GM19395 (cell line): ENCODE data around the gene FSTL5.
A peak's percentile ranks its signal among the peaks of the same experiment; 100 is the strongest.

Source experiments
- ATAC-seq: cut with Tn5 transposase; IDR thresholded peaks from one replicate; pipeline ENCODE4 v1.9.1; 2021; ENCODE audit warnings: mild to moderate bottlenecking, moderate library complexity; ENCODE audit not compliant: unreplicated experiment

The FSTL5 gene

DNA sequence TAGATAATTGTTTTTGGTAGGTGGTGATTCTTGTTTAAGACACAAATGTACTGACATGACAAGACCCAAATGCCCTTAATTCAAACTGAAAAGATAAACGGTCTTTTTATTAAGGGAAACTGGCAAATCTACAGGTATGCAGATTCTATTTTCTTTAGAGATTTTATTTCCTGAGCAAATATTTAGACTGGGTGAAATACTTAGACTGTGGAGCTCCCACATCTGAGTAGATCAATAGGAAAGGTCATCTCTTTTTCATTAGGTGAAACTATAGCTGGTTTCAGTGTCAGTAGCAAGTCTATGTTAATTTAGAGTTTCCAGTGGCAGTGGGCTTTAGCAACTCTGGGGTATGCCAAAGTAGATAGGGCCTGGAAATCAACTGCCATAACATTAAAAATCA is 446.7 kb downstream of the FSTL5 start:
- ATAC-seq, result no peak

DNA sequence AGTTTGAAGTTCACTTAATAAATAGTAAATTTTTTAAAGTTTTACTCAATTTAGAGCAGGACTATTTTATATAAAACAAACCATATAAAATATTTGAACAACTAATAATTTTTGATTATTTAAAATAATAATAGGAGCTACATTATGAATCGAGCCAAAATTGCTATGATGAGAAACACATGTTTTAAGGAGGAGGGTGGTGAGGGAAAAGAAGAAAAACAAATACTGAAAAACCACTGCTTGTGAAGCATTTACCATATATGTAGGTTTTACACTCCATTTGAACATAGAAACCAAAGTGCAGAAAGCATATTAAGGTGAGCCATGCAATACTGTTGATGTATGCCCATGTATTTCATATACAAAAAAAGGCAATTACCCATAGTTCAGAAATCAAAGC is 448.9 kb downstream of the FSTL5 start:
- no peak for ATAC-seq

DNA sequence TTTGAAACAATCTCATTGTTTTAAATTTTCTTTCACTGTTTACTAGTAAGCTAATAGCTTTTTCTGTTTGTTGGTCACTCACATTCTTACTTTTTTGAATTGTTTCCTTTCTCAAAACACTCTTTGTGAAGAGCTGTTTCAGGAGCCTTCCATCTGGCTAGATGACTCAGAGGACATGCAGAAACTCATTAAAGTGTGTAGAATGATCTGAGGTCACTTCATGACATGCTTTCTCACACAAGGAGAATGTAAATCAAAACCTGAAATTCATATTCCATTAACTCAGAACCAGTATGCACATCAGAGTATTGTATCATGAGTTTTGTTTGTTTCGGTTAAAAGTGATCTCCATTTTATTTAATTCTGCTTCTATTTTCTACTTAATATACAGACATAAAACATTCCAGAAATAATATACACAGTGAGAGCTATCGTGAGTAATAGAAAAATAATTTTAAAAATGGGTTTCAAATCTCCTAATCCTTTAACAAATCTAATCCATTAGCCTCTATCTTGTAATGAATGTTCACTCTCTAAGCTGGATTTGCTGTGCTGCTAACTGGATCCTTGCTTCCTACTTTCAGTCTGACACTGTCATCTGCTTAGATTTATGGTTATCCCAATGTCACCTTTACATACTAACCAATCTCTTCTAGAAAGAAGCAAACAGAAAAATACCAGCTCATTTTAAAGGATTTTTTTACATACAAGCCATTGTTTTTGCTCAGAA is 449.6 kb downstream of the FSTL5 start:
- ATAC-seq, result no peak

DNA sequence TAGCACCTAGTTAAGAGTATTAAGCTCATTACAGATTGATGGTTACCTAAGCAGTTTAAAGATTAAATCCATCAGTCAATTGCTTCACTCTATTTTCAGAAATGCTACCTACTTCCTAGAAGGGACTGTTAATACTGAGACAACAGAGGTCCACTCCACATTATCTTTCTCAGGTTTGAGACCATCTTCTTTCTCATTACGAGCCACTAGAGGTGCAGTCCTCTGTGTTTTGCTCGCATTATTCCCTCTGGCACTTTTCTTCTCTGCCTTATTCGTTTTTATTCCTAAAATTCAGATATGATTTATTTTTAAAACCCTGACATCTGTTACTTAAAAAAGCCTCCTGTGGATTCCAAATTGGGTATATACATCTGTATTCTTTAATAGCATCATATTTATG is 459.1 kb downstream of the FSTL5 start:
- ATAC-seq, result no peak

DNA sequence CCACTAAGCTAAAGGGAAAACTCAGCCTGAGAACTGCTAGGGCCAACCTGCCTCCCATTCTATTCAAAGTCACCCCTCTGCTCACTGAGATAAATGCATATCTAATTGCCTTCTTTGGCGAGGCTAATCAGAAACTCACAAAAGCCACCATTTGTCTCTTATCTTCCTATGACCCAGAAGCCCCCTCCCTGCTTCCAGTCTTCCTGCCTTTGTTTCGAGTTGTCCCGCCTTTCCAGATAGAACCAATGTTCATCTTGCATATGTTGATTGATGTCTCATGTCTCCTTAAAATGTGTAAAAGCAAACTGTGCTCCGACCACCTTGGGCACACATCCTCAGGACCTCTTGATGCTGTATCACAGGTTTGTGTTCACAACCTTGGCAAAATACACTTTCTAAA is 459.8 kb downstream of the FSTL5 start:
- no peak for ATAC-seq

DNA sequence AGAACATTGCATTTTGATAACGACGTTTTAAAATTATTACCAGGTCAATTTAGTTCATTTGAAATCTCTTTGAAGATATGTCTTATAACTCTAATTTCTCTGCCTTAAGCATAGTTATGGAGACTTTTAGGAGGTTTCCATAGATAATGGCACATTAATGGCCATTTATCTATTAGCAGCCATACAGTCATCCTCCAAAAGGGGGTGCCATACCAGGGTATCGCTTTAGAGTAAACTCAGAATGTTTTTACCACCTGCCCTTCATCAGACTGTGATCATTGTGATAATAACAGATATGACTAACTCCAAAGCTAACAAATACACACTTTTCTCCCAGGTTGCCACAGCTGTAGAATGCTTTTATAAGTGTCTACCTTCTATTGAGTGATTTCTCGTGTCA is 461.5 kb downstream of the FSTL5 start:
- ATAC-seq, result no peak

DNA sequence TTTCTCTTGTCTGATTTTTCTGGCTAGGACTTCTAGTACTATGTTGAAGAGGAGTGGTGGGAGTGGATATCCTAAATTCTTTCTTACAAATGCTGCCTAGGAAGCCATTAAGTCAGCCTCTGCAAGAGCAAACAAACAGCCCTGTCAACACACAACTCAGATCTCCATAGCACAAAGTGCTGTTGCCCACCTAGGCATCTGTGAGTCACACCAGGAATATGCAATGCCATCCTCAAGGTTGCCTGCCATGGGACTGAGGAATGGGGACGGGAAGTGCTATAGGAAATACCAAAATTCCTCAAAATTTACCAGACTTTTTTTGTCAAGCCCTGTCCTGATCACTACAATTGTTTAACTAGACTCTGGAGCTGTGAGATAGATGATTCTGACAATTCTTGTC is 466.9 kb downstream of the FSTL5 start:
- ATAC-seq, result no peak

DNA sequence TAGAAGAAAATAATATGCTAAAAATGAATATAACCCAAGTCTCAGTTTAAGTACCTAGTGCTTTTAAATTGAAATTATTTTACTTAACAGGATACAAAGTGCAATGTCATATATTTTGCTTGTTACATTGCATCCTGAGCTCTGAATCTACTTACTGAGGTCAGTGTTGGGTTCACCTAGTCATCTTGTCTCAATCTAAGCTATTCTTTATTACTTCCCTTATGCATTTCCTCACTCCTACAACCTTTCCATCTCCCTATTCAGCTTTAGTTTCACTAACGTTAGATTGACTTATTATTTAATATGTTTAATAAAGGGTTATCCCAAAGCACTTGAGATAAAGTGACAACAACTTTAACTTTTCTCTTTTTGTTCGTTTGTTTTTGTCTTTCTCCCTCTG is 483.7 kb downstream of the FSTL5 start:
- no peak for ATAC-seq

DNA sequence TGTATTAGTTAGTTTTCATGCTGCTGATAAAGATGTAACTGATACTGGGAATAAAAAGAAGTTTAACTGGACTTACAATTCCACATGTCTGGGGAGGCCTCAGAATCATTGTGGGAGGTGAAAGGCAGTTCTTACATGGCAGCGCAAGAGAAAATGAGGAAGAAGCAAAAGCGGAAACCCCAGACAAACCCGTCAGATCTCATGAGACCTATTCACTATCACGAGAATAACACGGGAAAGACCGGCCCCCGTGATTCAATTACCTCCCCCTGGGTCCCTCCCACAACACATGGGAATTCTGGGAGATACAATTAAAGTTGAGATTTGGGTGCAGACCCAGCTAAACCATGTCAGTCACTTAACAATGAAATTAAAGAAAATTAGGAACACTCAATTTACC is 499.1 kb downstream of the FSTL5 start:
- no peak for ATAC-seq

DNA sequence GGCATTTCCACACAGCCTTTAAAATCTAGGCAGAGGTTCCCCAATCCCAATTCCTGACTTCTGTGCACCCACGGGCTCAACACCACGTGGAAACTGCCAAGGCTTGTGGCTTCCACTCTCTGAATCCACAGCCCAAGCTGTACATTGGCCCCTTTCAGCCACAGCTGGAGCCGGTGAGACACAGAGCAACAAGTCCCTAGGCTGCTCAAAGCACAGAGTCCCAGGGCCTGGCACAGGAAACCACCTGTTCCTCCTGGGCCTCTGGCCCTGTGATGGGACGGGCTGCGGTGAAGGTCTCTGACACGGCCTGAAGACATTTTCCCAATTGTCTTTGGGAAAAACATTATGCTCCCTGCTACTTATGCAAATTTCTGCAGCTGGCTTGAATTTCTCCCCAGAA is 500.0 kb downstream of the FSTL5 start:
- no peak for ATAC-seq

DNA sequence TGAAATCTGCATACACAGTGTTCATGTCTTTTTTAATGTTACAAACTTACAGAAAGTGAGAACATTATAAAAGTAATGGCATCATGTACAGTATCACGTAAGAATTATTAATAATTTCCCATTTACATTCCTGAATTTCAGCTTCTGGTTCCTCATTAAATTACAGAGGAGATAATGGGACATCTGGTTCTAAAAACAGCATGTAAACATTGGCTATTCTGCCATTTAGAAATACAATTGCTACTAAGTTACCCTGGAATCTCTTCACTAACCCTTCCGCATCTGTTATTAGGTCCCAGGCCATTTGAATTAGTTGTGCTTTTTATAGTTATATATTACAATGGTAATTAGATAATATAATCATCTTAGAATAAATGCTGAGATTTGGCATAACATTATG is 505.1 kb downstream of the FSTL5 start:
- ATAC-seq, result no peak

DNA sequence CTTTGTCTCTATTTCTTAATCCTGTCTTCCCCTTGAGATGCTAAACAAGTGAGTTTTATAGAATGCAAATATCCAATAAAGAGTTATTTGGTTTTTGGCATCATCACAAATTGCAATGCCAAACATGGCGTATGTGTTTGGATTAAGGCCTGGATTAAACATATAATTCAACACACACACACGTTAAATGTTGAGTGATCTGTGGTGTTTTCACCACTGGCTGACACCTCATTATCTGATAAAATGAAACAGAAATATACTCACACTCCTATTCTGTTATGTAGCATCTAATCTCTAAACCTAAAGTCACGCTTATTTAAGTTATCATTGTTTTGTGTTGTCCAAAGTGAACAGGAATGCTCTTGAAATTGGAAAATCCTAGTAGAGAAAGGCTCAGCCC is 506.2 kb downstream of the FSTL5 start:
- no peak for ATAC-seq

DNA sequence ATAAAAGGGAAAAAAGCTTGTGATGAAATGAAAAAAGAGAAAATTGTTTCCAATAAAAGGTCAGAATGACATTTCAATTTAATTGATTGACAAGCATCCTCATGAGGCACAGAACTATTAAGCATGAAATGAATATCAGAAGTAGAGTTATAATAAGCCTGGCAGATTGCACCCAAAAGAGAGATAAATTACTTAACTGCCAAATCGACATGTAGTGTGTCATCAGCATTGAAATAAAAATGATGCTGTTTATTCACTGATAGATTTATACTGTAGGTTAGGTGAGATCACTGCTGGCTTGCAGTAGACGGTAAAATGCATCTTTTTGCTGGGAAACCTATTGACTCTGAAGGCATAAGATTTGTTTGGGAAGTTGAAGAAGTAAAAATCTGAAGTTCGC is 507.2 kb downstream of the FSTL5 start:
- ATAC-seq, result no peak

DNA sequence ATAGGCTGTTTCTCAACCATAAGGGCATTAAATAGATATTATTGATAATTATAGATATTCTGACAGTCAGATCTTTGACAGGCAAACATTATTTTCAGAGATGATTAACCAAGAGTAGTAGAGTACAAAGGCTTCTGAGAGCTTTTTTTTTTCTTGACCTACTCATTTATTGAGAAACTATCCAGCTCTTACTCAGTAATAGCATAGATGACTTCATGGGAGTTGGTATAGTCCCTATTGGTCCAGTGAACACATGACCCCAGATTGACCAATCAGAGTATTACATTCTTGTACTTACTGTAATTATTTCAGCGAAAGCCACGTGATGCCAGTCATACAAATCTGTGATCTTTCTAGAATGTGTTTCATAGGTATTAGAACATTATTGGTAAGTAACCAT is 508.7 kb downstream of the FSTL5 start:
- ATAC-seq, result no peak

DNA sequence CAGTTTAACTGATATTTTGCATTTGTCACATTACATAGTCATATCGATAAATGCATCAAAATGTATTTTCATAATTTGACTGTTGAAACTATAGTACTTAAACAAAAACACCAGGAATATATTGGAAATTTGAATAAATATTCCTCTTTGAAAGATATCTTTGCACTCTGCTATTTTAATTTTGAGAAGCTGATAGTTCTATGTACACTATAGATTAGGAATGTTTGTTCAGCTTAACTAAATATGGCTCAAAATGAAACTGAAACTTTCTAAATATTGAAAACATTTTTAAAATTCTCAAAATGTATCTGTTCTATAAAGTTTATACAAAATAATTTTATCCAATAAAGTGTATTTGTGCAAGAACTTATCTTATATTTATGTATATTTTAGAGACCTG is 510.1 kb downstream of the FSTL5 start:
- ATAC-seq, result no peak

DNA sequence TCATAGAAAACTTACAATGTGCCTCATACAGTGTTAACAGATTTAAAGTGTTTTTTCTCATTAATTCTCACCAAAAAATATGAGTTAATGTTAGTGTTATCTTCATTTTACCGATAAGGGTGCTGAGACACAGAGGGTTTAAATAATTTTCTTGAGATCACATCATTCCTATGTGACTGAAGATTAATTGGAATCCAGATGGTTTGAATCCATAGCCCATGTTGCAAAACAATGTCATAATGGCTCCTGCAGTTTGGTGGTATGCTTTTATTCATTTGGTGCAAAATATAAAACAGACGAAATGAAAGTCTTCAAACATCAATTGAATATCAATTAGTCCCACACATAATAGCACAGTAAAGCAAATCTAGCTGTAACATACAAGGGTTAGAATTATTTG is 512.2 kb downstream of the FSTL5 start:
- ATAC-seq, result no peak

DNA sequence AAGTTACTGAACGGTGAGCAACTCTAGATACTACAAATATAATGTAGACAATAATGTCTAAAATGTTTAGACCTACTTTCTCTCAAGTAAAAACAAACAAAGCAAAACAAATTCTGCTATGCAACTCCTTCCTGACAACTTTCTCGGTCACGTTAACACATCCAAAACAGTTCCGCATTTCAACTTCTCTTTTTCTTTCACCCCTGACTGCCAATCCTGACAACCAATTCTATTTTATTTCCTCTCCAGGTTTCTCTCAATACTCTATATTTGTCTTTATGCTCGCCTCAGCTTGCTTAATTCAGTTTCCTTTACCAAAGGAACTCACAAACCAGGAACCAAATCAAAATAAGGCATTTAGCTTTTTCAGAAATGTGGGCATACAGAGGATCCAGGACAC is 513.0 kb downstream of the FSTL5 start:
- no peak for ATAC-seq

DNA sequence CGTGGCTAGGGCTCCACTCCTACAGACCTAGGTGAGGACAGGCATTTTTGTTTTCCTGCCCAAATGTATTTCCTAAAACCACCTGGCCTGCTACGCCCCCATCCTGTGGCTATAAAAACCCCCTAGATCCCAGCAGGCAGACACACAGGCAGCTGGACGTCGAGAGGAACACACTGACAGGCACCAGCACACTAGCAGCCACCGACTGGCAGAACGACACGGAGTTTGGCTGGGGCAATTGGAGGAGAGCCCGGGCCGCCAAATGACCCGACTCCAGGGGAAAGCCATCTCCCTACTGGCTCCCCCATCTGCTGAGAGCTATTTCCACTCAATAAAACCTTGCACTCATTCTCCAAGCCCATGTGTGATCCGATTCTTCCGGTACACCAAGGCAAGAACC is 516.0 kb downstream of the FSTL5 start:
- no peak for ATAC-seq

DNA sequence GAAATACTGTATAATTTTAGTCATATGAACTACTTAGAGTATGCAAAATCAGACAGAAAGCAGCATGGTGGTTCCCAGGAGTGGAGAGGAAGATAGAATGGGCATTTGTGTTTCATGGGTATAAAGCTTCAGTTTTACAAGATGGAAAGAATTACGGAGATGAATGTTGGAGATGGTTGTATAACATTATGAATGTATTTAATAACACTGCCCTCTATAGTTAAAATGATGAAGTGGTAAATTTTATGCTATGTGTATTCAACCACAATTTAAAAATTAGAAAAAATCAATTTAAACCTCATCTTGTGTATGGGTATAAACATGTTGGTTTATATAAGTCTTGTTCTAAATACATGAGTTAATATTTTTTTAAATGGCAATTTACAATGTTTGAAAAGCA is 521.1 kb downstream of the FSTL5 start:
- ATAC-seq, result no peak

DNA sequence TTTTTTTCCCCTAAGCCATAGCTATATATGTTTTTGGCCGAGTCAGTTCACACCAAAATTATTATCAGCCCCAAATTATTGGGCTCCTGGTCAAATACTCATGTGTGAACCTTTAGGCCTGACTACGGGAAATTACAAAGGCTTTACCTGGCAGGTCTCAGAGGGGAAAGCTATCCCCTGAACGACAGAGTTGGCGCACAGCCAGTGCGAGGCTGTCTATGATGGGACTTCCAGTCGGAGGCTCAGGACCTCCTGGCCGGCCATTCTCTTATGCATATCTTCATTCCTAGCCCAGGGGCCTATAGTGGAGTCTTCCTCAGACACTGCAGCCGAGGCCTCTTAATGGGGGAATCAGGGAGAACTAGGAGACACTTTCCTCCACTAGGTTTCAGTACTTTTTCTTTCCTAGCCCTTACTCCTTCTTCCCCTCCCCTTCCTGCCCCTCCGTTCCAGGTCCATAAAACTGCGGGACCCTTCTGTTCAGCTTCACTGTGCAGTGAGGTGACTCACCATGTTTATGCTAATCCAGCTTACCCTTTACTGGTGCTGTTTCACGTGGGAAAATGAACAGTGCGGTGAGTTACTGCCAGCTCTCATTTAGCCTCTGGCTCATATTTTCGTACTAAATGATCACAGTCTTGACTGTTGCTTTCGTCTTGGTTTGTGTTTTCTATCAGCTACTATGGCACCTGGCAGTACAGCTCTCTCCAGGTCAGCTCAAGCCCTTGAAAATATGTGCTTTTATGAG is 533.9 kb downstream of the FSTL5 start:
- ATAC-seq, result no peak

DNA sequence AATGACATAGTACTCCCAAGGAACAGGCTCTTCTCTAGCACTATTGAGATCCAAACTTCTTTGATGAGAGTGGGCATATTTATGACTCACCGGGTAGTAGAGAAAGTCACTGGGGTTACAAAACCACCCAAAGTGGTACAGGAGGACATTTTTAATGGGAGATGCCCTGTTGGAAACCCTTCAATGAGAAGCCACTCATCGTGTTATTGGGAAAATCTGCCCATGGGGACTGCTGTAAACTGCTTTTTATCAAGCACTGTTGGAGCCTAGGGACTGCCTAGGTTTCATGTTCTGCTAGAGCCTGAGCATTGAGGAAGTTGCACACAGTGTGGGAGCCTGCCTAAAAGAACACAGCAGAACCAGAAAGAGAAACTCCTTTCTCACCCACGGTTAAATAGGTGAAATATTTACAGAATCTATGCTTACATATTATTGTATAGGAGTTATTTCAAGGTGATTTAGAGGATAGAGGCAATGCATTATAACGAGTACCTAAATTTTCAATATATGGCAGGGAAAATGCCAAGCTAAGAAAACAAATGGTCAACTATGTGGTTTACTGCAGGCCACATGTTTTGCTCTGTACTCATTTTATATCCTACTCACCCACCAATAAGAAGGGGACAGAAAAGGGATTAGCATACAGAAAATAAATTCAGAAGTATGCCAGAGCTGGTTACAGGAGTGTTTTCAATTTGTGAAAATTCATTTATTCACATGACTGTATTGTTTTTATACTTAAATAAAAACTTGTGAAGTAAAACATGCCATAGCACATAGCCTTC is 559.1 kb downstream of the FSTL5 start:
- peak; percentile 62 for ATAC-seq

DNA sequence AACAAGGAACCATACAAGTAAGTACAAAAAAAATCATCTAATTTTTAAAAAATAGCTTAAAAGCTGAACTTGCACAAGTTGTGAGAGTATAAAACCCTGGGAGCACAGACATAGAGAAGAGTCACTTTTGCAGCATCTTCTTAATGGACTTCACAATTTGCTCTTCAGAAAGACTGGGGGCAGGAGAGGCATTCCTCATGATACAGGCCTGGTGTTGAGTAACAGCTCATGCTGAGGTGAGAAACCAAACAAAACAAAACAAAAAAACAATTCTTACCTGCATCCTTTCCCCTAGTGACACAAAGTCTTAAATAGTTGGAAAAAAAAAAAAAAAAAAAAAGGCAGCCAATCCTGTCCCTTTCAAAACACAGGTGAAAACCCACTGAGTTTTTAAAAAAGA is 562.8 kb downstream of the FSTL5 start:
- no peak for ATAC-seq
